PC-3 (cell line): ENCODE data around the gene SELPLG. TPM values are rescaled to one million over a fixed set of nuclear protein-coding genes. Genes with fewer than 3 reads are reported as not detected.
A peak's percentile ranks its signal among the peaks of the same experiment; 100 is the strongest.

Source experiments
- ATAC-seq: fragments of 200-7000 bp; cut with Tn5 transposase; 2 replicates; pipeline ENCODE4 v1.9.1; 2020; ENCODE audit warnings: mild to moderate bottlenecking, moderate library complexity
- BruUV-seq: library from RNA; stranded (reverse); fragments of 400-500 nt; replicated peaks from 2 replicates; lab custom pipeline; 2021; lab: Mats Ljungman, UMichigan
- CTCF ChIA-PET: fragments of 300-600 bp; sonication (Branson Sonifier 250); formaldehyde crosslinking; loops from one replicate; lab custom pipeline; 2022; ENCODE audit warnings: antibody characterized with exemption; lab: Charles Lee
- POLR2A ChIA-PET: fragments of 300-600 bp; sonication (Branson Sonifier 250); formaldehyde crosslinking; loops from one replicate; lab custom pipeline; 2022; ENCODE audit warnings: antibody characterized with exemption; ENCODE audit not compliant: unreplicated experiment; lab: Charles Lee
- DNase-seq: peaks from one replicate; pipeline ENCODE4 v3.0.0-alpha.2; 2015
- H2AFZ ChIP-seq: fragments of 300-600 bp; sonication (generic); 2 replicates; pipeline ENCODE4 v1.6.0; 2016; ENCODE audit warnings: antibody characterized with exemption, low read length
- H3F3A ChIP-seq: fragments of 300-600 bp; sonication (generic); one replicate; pipeline ENCODE4 v1.6.0; 2017; ENCODE audit warnings: antibody characterized with exemption, low read length, control low read depth, mild to moderate bottlenecking; ENCODE audit not compliant: unreplicated experiment
- H3K27ac ChIP-seq: fragments of 300-600 bp; sonication (generic); 2 replicates; pipeline ENCODE4 v1.5.1; 2016; ENCODE audit warnings: mild to moderate bottlenecking, low read length
- H3K27me3 ChIP-seq: fragments of 300-600 bp; sonication (generic); 2 replicates; pipeline ENCODE4 v1.6.1; 2016; ENCODE audit warnings: low read length, mixed read lengths
- H3K36me3 ChIP-seq: fragments of 300-600 bp; sonication (generic); 2 replicates; pipeline ENCODE4 v1.6.1; 2016; ENCODE audit warnings: low read depth, mixed run types, low read length, mixed read lengths
- H3K4me1 ChIP-seq: fragments of 300-600 bp; sonication (generic); 2 replicates; pipeline ENCODE4 v1.5.1; 2016; ENCODE audit warnings: low read length; ENCODE audit not compliant: insufficient read depth
- H3K4me2 ChIP-seq: fragments of 300-600 bp; sonication (generic); 2 replicates; pipeline ENCODE4 v1.6.0; 2016; ENCODE audit warnings: low read length
- H3K4me3 ChIP-seq: fragments of 300-600 bp; sonication (generic); 2 replicates; pipeline ENCODE4 v1.5.1; 2016; ENCODE audit warnings: mild to moderate bottlenecking, low read length, mixed read lengths
- H3K79me2 ChIP-seq: fragments of 300-600 bp; sonication (generic); 2 replicates; pipeline ENCODE4 v1.6.1; 2017; ENCODE audit warnings: low read length, mixed read lengths
- H3K9ac ChIP-seq: fragments of 300-600 bp; sonication (generic); 2 replicates; pipeline ENCODE4 v1.6.0; 2016; ENCODE audit warnings: mild to moderate bottlenecking, low read length
- H3K9me2 ChIP-seq: fragments of 300-600 bp; sonication (generic); replicated peaks from 2 replicates; pipeline ENCODE4 v1.6.1; 2016; ENCODE audit warnings: mixed run types, low read length, mixed read lengths
- H3K9me3 ChIP-seq: fragments of 300-600 bp; sonication (generic); 2 replicates; pipeline ENCODE4 v1.6.1; 2016; ENCODE audit warnings: low read length, mixed read lengths
- H4K20me1 ChIP-seq: fragments of 300-600 bp; sonication (generic); 2 replicates; pipeline ENCODE4 v1.6.1; 2016; ENCODE audit warnings: low read length, mixed read lengths
- EZH2 ChIP-seq: fragments of 300-600 bp; sonication (generic); IDR thresholded peaks from one replicate; pipeline ENCODE4 v1.6.1; 2017; ENCODE audit warnings: antibody characterized with exemption, mild to moderate bottlenecking, low read length; ENCODE audit not compliant: unreplicated experiment
- EZH2phosphoT487 ChIP-seq: fragments of 300-600 bp; sonication (generic); IDR thresholded peaks from 2 replicates; pipeline ENCODE4 v1.6.1; 2018; ENCODE audit warnings: mild to moderate bottlenecking, antibody characterized with exemption, low read length, borderline replicate concordance
- intact Hi-C: fragments of 100-400 bp; cut with micrococcal nuclease; formaldehyde crosslinking; loops from 2 replicates; pipeline ENCODE4 v1.9.0; 2023
- microRNA-seq: library from miRNA; unstranded; fragments of <30 nt; microRNA quantifications from one replicate; pipeline ENCODE4 v1.1.0, GENCODE V29; 2020; ENCODE audit not compliant: unreplicated experiment
- total RNA-seq: library from RNA; depleted of rRNA; stranded (reverse); fragments of >200 nt; gene quantifications from 2 replicates; pipeline ENCODE4 v1.2.3, GENCODE V29; 2014; rRNA removed
- TF ChIP-seq, protein P1 (sequence below): fragments of 300-600 bp; sonication (generic); conservative IDR thresholded peaks from 2 replicates; pipeline ENCODE4 v1.5.1; 2017; ENCODE audit warnings: antibody characterized with exemption, low read depth, mild to moderate bottlenecking, low read length

SELPLG gene
- total RNA-seq, 1 experiment from 2014 or later: 0.73 TPM

GRCh38 chr12:108572166-108572790, 61.4 kb downstream of the SELPLG start:
- ATAC-seq (peak; percentile 16), DNase-seq (peak; percentile 11)
- TF ChIP-seq, protein P1, sequence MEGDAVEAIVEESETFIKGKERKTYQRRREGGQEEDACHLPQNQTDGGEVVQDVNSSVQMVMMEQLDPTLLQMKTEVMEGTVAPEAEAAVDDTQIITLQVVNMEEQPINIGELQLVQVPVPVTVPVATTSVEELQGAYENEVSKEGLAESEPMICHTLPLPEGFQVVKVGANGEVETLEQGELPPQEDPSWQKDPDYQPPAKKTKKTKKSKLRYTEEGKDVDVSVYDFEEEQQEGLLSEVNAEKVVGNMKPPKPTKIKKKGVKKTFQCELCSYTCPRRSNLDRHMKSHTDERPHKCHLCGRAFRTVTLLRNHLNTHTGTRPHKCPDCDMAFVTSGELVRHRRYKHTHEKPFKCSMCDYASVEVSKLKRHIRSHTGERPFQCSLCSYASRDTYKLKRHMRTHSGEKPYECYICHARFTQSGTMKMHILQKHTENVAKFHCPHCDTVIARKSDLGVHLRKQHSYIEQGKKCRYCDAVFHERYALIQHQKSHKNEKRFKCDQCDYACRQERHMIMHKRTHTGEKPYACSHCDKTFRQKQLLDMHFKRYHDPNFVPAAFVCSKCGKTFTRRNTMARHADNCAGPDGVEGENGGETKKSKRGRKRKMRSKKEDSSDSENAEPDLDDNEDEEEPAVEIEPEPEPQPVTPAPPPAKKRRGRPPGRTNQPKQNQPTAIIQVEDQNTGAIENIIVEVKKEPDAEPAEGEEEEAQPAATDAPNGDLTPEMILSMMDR: no peak
- TF ChIP-seq EZH2phosphoT487: no peak
- no peak for TF ChIP-seq EZH2
- Histone ChIP-seq H3K4me3 (no peak overlapping the region), H2AFZ (no peak overlapping the region), H3F3A (no peaks in the 10 kb centered on the region), H3K9me3 (no peaks in the 10 kb centered on the region), H3K9ac (no peak overlapping the region), H3K9me2 (no peaks in the 10 kb centered on the region), H3K27ac (no peak overlapping the region), H3K4me1 (no peaks in the 10 kb centered on the region), H4K20me1 (no peaks in the 10 kb centered on the region), H3K27me3 (no peaks in the 10 kb centered on the region), H3K79me2 (no peaks in the 10 kb centered on the region), H3K36me3 (peaks cover 16% of the 10 kb centered on the region), H3K4me2 (no peak overlapping the region)
- intact Hi-C loops: no loop called here
- BruUV-seq: no TSS peak
- ChIA-PET CTCF (interaction anchor here (1.1 kb wide), 1 partner anchor 46 kb away, joined by 5 read pairs; no protein-coding TSS in a partner anchor), POLR2A (no interaction called here)

Small RNAs within 50 kb of the gene (microRNA-seq; reads per million reads assigned to microRNA genes)
- gene MIR4496: not detected

Other genes starting within 250 kb of the SELPLG start
- 6.4 and 18.5 TPM in 2 replicates for gene FICD, start 118.6 kb downstream of the SELPLG start, total RNA-seq
- gene SART3, start 72.7 kb downstream of the SELPLG start, total RNA-seq: 148 and 165 TPM in 2 replicates
- 120 and 181 TPM in 2 replicates for gene ISCU, start 71.3 kb downstream of the SELPLG start, total RNA-seq
- gene TMEM119, start 35.8 kb downstream of the SELPLG start, total RNA-seq: not detected in 2 replicates
- gene CORO1C, start 97.6 kb upstream of the SELPLG start, total RNA-seq: 159 and 179 TPM in 2 replicates
- 17.2 and 24.2 TPM in 2 replicates for gene SSH1, start 223.7 kb upstream of the SELPLG start, total RNA-seq
- not detected in 2 replicates for gene DAO, start 246.2 kb upstream of the SELPLG start, total RNA-seq